SK-N-SH (cell line): ENCODE data around the gene DLEC1. TPM values are rescaled to one million over a fixed set of nuclear protein-coding genes. Genes with fewer than 3 reads are reported as not detected.

Experiments
- CTCF ChIA-PET: fragments of 300-600, 350-600 bp; formaldehyde crosslinking; extraction: SDS; loops from one replicate; lab custom pipeline; 2021; lab: Yijun Ruan, JAX
- POLR2A ChIA-PET: fragments of 350-600 bp; sonication (Branson Sonifier 250); formaldehyde crosslinking; extraction: SDS; loops from one replicate; lab custom pipeline; 2020; ENCODE audit warnings: antibody characterized with exemption, inconsistent platforms; lab: Yijun Ruan, JAX
- DNase-seq: peaks from one replicate; pipeline ENCODE4 v3.0.0; 2012
- H2AFZ ChIP-seq: fragments of 200-600 bp; sonication (generic); 2 replicates; pipeline ENCODE4 v1.8.1; 2016; ENCODE audit warnings: antibody characterized with exemption, mild to moderate bottlenecking, low read depth
- H3F3A ChIP-seq: fragments of 200-600 bp; sonication (generic); replicated peaks from 2 replicates; pipeline ENCODE3; 2016; ENCODE audit warnings: antibody characterized with exemption, mild to moderate bottlenecking; ENCODE audit not compliant: insufficient read depth
- H3K27ac ChIP-seq, 2 experiments: fragments of 200-500 bp in 1 of 2; fragments of 200-600 bp in 1 of 2; sonication (Bioruptor generic) in 1 of 2; sonication (generic), shearing (Covaris generic) in 1 of 2; 2 replicates each; pipeline versions ENCODE4 v1.5.1 to v1.6.1; 2014 to 2016; ENCODE audit warnings: low read depth in 2 of 2, inconsistent platforms in 1 of 2, low read length in 1 of 2, mild to moderate bottlenecking in 1 of 2, mixed read lengths in 1 of 2
- H3K27me3 ChIP-seq: fragments of 200-600 bp; sonication (generic), shearing (Covaris generic); 2 replicates; pipeline ENCODE4 v1.6.1; 2016; ENCODE audit warnings: mixed run types; ENCODE audit not compliant: insufficient read depth
- H3K36me3 ChIP-seq, 2 experiments: fragments of 200-500 bp in 1 of 2; fragments of 200-600 bp in 1 of 2; sonication (Bioruptor generic) in 1 of 2; sonication (generic) in 1 of 2; replicated peaks in 1 of 2; 2 replicates each; pipeline versions ENCODE3 to v1.5.1; 2014 to 2016; ENCODE audit warnings: low read length in 1 of 2, mild to moderate bottlenecking in 1 of 2; ENCODE audit not compliant: insufficient read depth in 2 of 2, control insufficient read depth in 1 of 2
- H3K4me1 ChIP-seq, 2 experiments: fragments of 200-500 bp in 1 of 2; fragments of 200-600 bp in 1 of 2; sonication (Bioruptor generic) in 1 of 2; sonication (generic), shearing (Covaris generic) in 1 of 2; 2 replicates each; pipeline versions ENCODE4 v1.5.1 to v1.6.1; 2014 to 2016; ENCODE audit warnings: low read depth in 1 of 2, low read length in 1 of 2, mixed run types in 1 of 2; ENCODE audit not compliant: insufficient read depth in 2 of 2, control insufficient read depth in 1 of 2
- H3K4me2 ChIP-seq: fragments of 200-600 bp; sonication (generic), shearing (Covaris generic); 2 replicates; pipeline ENCODE4 v1.6.1; 2017; ENCODE audit warnings: mixed run types
- H3K4me3 ChIP-seq, 2 experiments: fragments of 200-500 bp in 1 of 2; fragments of 200-600 bp in 1 of 2; sonication (Bioruptor generic) in 1 of 2; sonication (generic), shearing (Covaris generic) in 1 of 2; 2 replicates each; pipeline versions ENCODE4 v1.5.1 to v1.8.1; 2014 to 2016; ENCODE audit warnings: low read depth in 2 of 2, inconsistent platforms in 1 of 2, low read length in 1 of 2, mild to moderate bottlenecking in 1 of 2, mixed read lengths in 1 of 2, moderate library complexity in 1 of 2
- H3K79me2 ChIP-seq: fragments of 200-600 bp; sonication (generic); 2 replicates; pipeline ENCODE4 v1.8.1; 2017; ENCODE audit warnings: mild to moderate bottlenecking; ENCODE audit not compliant: insufficient read depth
- H3K9ac ChIP-seq: fragments of 200-600 bp; sonication (generic); 2 replicates; pipeline ENCODE4 v1.6.1; 2017; ENCODE audit warnings: mixed run types
- H3K9me2 ChIP-seq: fragments of 200-600 bp; sonication (generic); 2 replicates; pipeline ENCODE4 v1.6.1; 2017; ENCODE audit warnings: mixed run types
- H3K9me3 ChIP-seq: fragments of 200-600 bp; sonication (generic); 2 replicates; pipeline ENCODE4 v1.6.1; 2017; ENCODE audit warnings: mixed run types, mild to moderate bottlenecking, moderate library complexity
- H4K20me1 ChIP-seq: fragments of 200-600 bp; sonication (generic); 2 replicates; pipeline ENCODE4 v1.6.1; 2017; ENCODE audit warnings: mild to moderate bottlenecking, mixed run types; ENCODE audit not compliant: insufficient read depth
- EZH2phosphoT487 ChIP-seq: fragments of 200-600 bp; sonication (generic); IDR thresholded peaks from 2 replicates; pipeline ENCODE4 v1.6.1; 2017; ENCODE audit warnings: low read depth, mixed run types, mild to moderate bottlenecking, antibody characterized with exemption, moderate library complexity, borderline replicate concordance
- IRF3 ChIP-seq: fragments of 150-350 bp; IDR thresholded peaks from 2 replicates; pipeline ENCODE4 v1.6.1; 2016; ENCODE audit warnings: mild to moderate bottlenecking, low read depth, low read length
- JUND ChIP-seq: IDR thresholded peaks from 2 replicates; pipeline ENCODE4 v1.4.0; 2012
- MAX ChIP-seq: IDR thresholded peaks from 2 replicates; pipeline ENCODE4 v1.4.0; 2012; ENCODE audit warnings: low read depth
- MEF2A ChIP-seq: IDR thresholded peaks from 2 replicates; pipeline ENCODE4 v1.4.0; 2012; ENCODE audit warnings: low read depth, borderline replicate concordance
- MXI1 ChIP-seq: IDR thresholded peaks from 2 replicates; pipeline ENCODE4 v1.6.1; 2012; ENCODE audit warnings: mild to moderate bottlenecking, low read depth, low read length, improper control_type of control experiment
- POLR2AphosphoS5 ChIP-seq: IDR thresholded peaks from 2 replicates; pipeline ENCODE4 v1.6.1; 2012; ENCODE audit warnings: low read depth, low read length
- RAD21 ChIP-seq: IDR thresholded peaks from 2 replicates; pipeline ENCODE4 v1.6.1; 2012; ENCODE audit warnings: mild to moderate bottlenecking, low read length
- REST ChIP-seq: IDR thresholded peaks from 2 replicates; pipeline ENCODE4 v1.6.1; 2012; ENCODE audit warnings: mild to moderate bottlenecking, low read depth, low read length, moderate library complexity
- RFX5 ChIP-seq: IDR thresholded peaks from 2 replicates; pipeline ENCODE4 v1.6.1; 2012; ENCODE audit warnings: mild to moderate bottlenecking, improper control_type of control experiment, low read length
- RXRA ChIP-seq: IDR thresholded peaks from 2 replicates; pipeline ENCODE4 v1.4.0; 2012; ENCODE audit warnings: low read depth, mild to moderate bottlenecking, borderline replicate concordance
- SMC3 ChIP-seq: IDR thresholded peaks from 2 replicates; pipeline ENCODE4 v1.6.1; 2012; ENCODE audit warnings: low read depth, low read length, improper control_type of control experiment
- TCF12 ChIP-seq: IDR thresholded peaks from 2 replicates; pipeline ENCODE4 v1.4.0; 2012
- TEAD4 ChIP-seq: IDR thresholded peaks from 2 replicates; pipeline ENCODE4 v1.4.0; 2012; ENCODE audit warnings: mild to moderate bottlenecking, borderline replicate concordance; ENCODE audit not compliant: insufficient read depth
- USF1 ChIP-seq: IDR thresholded peaks from 2 replicates; pipeline ENCODE4 v1.4.0; 2012; ENCODE audit warnings: low read depth, borderline replicate concordance
- YY1 ChIP-seq: IDR thresholded peaks from 2 replicates; pipeline ENCODE4 v1.4.0; 2012; ENCODE audit warnings: low read depth, mild to moderate bottlenecking
- ZBTB33 ChIP-seq: IDR thresholded peaks from 2 replicates; pipeline ENCODE4 v1.4.0; 2012; ENCODE audit warnings: low read depth, borderline replicate concordance
- WGBS: methylation state at CpG from one replicate; pipeline ENCODE4 v1.1.6; 2017; ENCODE audit warnings: low lambda C conversion rate; 5-methylcytosine and 5-hydroxymethylcytosine counted together
- polyA plus RNA-seq, 3 experiments: library from polyadenylated mRNA; depleted of rRNA; stranded (reverse); fragments of >200 nt; gene quantifications; 2 replicates each; pipeline ENCODE4 v1.2.3, GENCODE V29; 2012

DLEC1 gene
- polyA plus RNA-seq, 1 of the 3 experiments (the other 2 are of a cell fraction) = 0.02 TPM

GRCh38 chr3:38094999-38095398 lies 56.0 kb downstream of the DLEC1 start:
- Histone ChIP-seq H4K20me1 (no peaks in the 10 kb centered on the region), H2AFZ (no peak overlapping the region), H3K4me2 (no peak overlapping the region), H3K4me1 (no peaks in the 10 kb centered on the region), H3K36me3 (no peaks in the 10 kb centered on the region), H3K79me2 (no peaks in the 10 kb centered on the region), H3K27ac (no peak overlapping the region), H3F3A (no peaks in the 10 kb centered on the region), H3K9ac (no peak overlapping the region), H3K9me2 (no peaks in the 10 kb centered on the region), H3K9me3 (no peaks in the 10 kb centered on the region), H3K27me3 (peaks cover 13% of the 10 kb centered on the region; the same call in 1 of the 2 replicates), H3K4me3 (no peak overlapping the region)
- DNase-seq = no peak
- WGBS = 9% methylated on average over 3 of the region's 3 CpGs
- POLR2A ChIA-PET = no interaction called here
- TF ChIP-seq EZH2phosphoT487 (no peak), RAD21 (no peak)
- CTCF ChIA-PET = interaction anchor here (1.0 to 2.8 kb wide), 2 partner anchors 24 to 385 kb away, joined by 3 to 11 read pairs; no protein-coding TSS in a partner anchor

- no peak for DNase-seq
- WGBS = 40% methylated on average over 1 of the region's 6 CpGs
- no peaks in the 10 kb centered on the region for H4K20me1 ChIP-seq
- H3K9me2 ChIP-seq = no peaks in the 10 kb centered on the region
- H3K9ac ChIP-seq = no peak overlapping the region
- peaks cover 13% of the 10 kb centered on the region; the same call in 1 of the 2 replicates for H3K27me3 ChIP-seq
- no peaks in the 10 kb centered on the region for H3K79me2 ChIP-seq
- no peaks in the 10 kb centered on the region for H3K4me1 ChIP-seq
- no peak overlapping the region for H3K27ac ChIP-seq
- no peaks in the 10 kb centered on the region for H3K9me3 ChIP-seq
- CTCF ChIA-PET = interaction anchor here (1.0 to 2.8 kb wide), 3 partner anchors 23 to 384 kb away, joined by 3 to 11 read pairs (median 3); no protein-coding TSS in a partner anchor
- no peak overlapping the region for H2AFZ ChIP-seq
- no peaks in the 10 kb centered on the region for H3K36me3 ChIP-seq
- POLR2A ChIA-PET = no interaction called here
- H3F3A ChIP-seq = no peaks in the 10 kb centered on the region
- H3K4me2 ChIP-seq = no peak overlapping the region
- H3K4me3 ChIP-seq = no peak overlapping the region
- TF ChIP-seq MAX (no peak), ZBTB33 (no peak), EZH2phosphoT487 (no peak), USF1 (no peak), JUND (no peak), RXRA (no peak), REST (no peak), TEAD4 (no peak), SMC3 (no peak), MXI1 (no peak), POLR2AphosphoS5 (no peak), RAD21 (no peak), YY1 (no peak), TCF12 (no peak), RFX5 (no peak), MEF2A (no peak), IRF3 (no peak)
These were observed 56.9 kb downstream of the DLEC1 start for GRCh38 chr3:38095669-38096483.
